Ovary (tissue), 9 donors: Measurements from ENCODE around the gene DYNC2LI1. TPM values are rescaled to one million over a fixed set of nuclear protein-coding genes. Genes with fewer than 3 reads are reported as not detected.

Experiments
- DNase-seq, 5 donors: peaks; one replicate each; pipeline ENCODE4 v3.0.0-alpha.2; 2019 to 2020
- H3K27ac ChIP-seq, 2 donors: fragments of 200-600 bp; one replicate each; pipeline versions ENCODE4 v1.5.1 to v1.8.0; 2019 to 2022
- H3K27me3 ChIP-seq: fragments of 200-600 bp; one replicate; pipeline ENCODE4 v1.8.0; 2022
- H3K36me3 ChIP-seq: fragments of 200-600 bp; sonication (generic); one replicate; pipeline ENCODE4 v1.5.1; 2019
- H3K4me1 ChIP-seq: one replicate; pipeline ENCODE4 v1.8.1; 2013; ENCODE audit warnings: mild to moderate bottlenecking, moderate library complexity; ENCODE audit not compliant: insufficient read depth
- H3K4me3 ChIP-seq: fragments of 200-600 bp; sonication (generic); one replicate; pipeline ENCODE4 v1.5.1; 2017
- H3K9me3 ChIP-seq, 2 donors: fragments of 200-600 bp in 1 of 2; sonication (generic) in 1 of 2; one replicate each; pipeline versions ENCODE4 v1.5.1 to v1.8.1; 2013 to 2019; ENCODE audit warnings: mild to moderate bottlenecking in 1 of 2, moderate library complexity in 1 of 2
- CTCF ChIP-seq, 3 donors: fragments of 450-650 bp in 2 of 3; fragments of 200-600 bp in 1 of 3; IDR thresholded peaks; one replicate each; pipeline versions ENCODE4 v1.5.1 to v1.8.0; 2016 to 2022; ENCODE audit warnings: antibody characterized with exemption in 3 of 3, mild to moderate bottlenecking in 1 of 3
- EP300 ChIP-seq: sonication (generic); formaldehyde crosslinking; IDR thresholded peaks from one replicate; pipeline ENCODE4 v1.6.1; 2017; ENCODE audit warnings: antibody characterized with exemption
- POLR2A ChIP-seq: fragments of 450-650 bp; IDR thresholded peaks from one replicate; pipeline ENCODE4 v1.6.1; 2017; ENCODE audit warnings: antibody characterized with exemption, mild to moderate bottlenecking, moderate library complexity
- whole genome bisulfite sequencing, 3 donors: extraction: QIAGEN DNeasy Blood & Tissue Kit in 1 of 3; methylation state at CpG; one replicate each; pipeline versions ENCODE4 v1.1.5 to v1.1.7; 2013 to 2017; 5-methylcytosine and 5-hydroxymethylcytosine counted together
- intact Hi-C, 4 donors: fragments of 100-400 bp; cut with DNase I; formaldehyde crosslinking; loops; one replicate each; pipeline versions ENCODE4 v1.11.0 to v1.15.1; 2022 to 2023
- polyA plus RNA-seq, 2 donors: library from polyadenylated mRNA; stranded (reverse); fragments of 200-250 nt in 1 of 2; fragments of 350-450 nt in 1 of 2; fragmentation: Illumina TruSeq in 1 of 2; extraction: RNeasy Lipid Tissue Mini Kit (QIAGEN cat#74804) in 1 of 2; gene quantifications; one replicate each; pipeline ENCODE4 v1.2.3, GENCODE V29; 2013 to 2014
- total RNA-seq, 7 donors: library from RNA; depleted of rRNA in 2 of 7; stranded (reverse); fragments of >200 nt in 2 of 7; fragmentation: NEBNext Ultra II Directional in 3 of 7; extraction: Animal tissue kit (Norgen Biotek cat#: 25700) in 3 of 7; gene quantifications; one replicate each; pipeline versions ENCODE4 v1.1.0 to v1.2.4, GENCODE V29; 2016 to 2023
- donor health status: DM: no; HTN: no; CAD: no; lungs with moderate emphysema.
- donor health status: DM: no; HTN: no; CAD: no.
- donor health status: Bipolar disorder and iron deficiency.
- donor health status: DM: yes; HTN: yes; CAD: no.
- donor health status: DM: no; HTN: no; CAD: no.
- donor health status: DM: yes; HTN: yes; CAD: no.

DYNC2LI1 gene
- total and polyA plus RNA-seq, 9 donors, result 18.1 to 54.3 (median 31.6) TPM

- TF ChIP-seq POLR2A, result no peak
- TF ChIP-seq CTCF (IDR thresholded peaks at IDR 0.05), result no peak
- Histone ChIP-seq H3K27ac (no peak overlapping the region), H3K9me3 (no peaks in the 10 kb centered on the region), H3K4me3 (no peak overlapping the region), H3K27me3 (no peaks in the 10 kb centered on the region), H3K36me3 (no peaks in the 10 kb centered on the region), H3K4me1 (no peaks in the 10 kb centered on the region)
- intact Hi-C loops, result no loop called here
- DNase-seq, result no peak
- 88 to 91% (median 90%) methylated on average over 3 of the region's 3 CpGs for WGBS, 3 donors
Measured at GRCh38 chr2:43814711-43815110, 40.9 kb downstream of the DYNC2LI1 start.

DNA sequence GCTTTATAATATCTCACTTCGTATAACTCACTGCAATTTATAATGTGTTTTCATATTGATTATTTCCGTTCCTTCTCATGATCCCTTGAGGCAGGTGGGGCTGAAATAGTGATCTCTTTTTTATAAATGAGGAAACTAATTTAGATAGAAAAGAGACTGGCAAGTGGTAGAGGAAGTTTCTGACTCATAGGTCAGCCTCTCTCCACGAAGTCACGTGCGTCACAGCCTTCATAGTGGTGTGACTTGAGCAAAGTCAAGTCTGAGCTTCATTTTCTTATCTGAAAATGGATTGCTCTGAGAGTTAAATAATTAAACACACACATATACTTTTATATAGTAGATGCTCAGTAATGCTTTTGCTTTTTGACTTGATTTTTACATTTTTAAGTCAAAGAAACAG, 44.9 kb downstream of the DYNC2LI1 start:
- DNase-seq, result no peak
- H3K36me3 ChIP-seq, result no peaks in the 10 kb centered on the region
- TF ChIP-seq CTCF (IDR thresholded peaks at IDR 0.05) (no peak), POLR2A (no peak)
- no peaks in the 10 kb centered on the region for H3K9me3 ChIP-seq
- H3K4me3 ChIP-seq, result no peak overlapping the region
- 57 to 68% (median 66%) methylated on average over 5 of the region's 5 CpGs for WGBS, 3 donors
- intact Hi-C loops, result no loop called here
- H3K27me3 ChIP-seq, result no peaks in the 10 kb centered on the region
- no peak overlapping the region for H3K27ac ChIP-seq
- H3K4me1 ChIP-seq, result no peaks in the 10 kb centered on the region

- WGBS, 3 donors, result 17 to 21% (median 18%) methylated on average over 7 of the region's 7 CpGs
- Histone ChIP-seq H3K4me3 (no peak overlapping the region), H3K27me3 (no peaks in the 10 kb centered on the region)
Measured at GRCh38 chr2:43819491-43820163, 45.8 kb downstream of the DYNC2LI1 start.

DNA sequence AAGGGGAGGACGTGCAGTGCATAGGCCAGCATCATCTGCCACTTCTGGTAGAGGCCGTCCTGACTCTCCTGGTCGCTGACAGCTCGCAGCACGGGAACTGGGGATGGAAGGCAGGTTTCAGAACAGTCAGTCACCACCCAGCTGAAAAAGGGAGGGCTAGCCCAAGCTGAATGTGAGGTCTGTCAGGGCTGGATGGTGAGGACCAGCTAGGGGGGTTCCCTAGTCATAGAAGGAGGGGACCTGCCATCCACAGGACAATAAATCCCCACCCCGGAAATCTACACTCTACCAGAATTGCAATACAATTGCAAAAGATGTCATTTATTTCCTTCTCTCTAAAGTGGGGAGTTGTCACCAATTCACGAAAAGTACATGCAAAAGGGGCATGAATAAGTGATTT, 49.0 kb downstream of the DYNC2LI1 start:
- no peak for TF ChIP-seq EP300
- no peak for TF ChIP-seq POLR2A
- no peak for TF ChIP-seq CTCF (IDR thresholded peaks at IDR 0.05)
- H3K36me3 ChIP-seq, result no peaks in the 10 kb centered on the region
- no peaks in the 10 kb centered on the region for H3K9me3 ChIP-seq
- H3K27ac ChIP-seq, result no peak overlapping the region
- no peak overlapping the region for H3K4me3 ChIP-seq
- intact Hi-C loops, result no loop called here
- H3K27me3 ChIP-seq, result no peaks in the 10 kb centered on the region
- no peaks in the 10 kb centered on the region for H3K4me1 ChIP-seq
- 84 to 87% (median 86%) methylated on average over 7 of the region's 7 CpGs for WGBS, 3 donors
- no peak for DNase-seq

More at GRCh38 chr2:43819491-43820163, 45.8 kb downstream of the DYNC2LI1 start:
- no peaks in the 10 kb centered on the region for H3K36me3 ChIP-seq
- intact Hi-C loops, result no loop called here
- TF ChIP-seq CTCF (IDR thresholded peaks at IDR 0.05), result no peak
- TF ChIP-seq POLR2A, result no peak
- TF ChIP-seq EP300, result no peak
- no peaks in the 10 kb centered on the region for H3K9me3 ChIP-seq
- no peak overlapping the region for H3K27ac ChIP-seq
- DNase-seq, result no peak
- H3K4me1 ChIP-seq, result no peaks in the 10 kb centered on the region
